Omental fat pad (tissue), 4 donors: ENCODE results near the gene MUC2. TPM values are rescaled to one million over a fixed set of nuclear protein-coding genes. Genes with fewer than 3 reads are reported as not detected.

Source experiments
- ATAC-seq: fragments of 150-250 bp; one replicate; pipeline ENCODE4 v1.9.1; 2016; ENCODE audit warnings: mild to moderate bottlenecking, moderate library complexity; ENCODE audit not compliant: low FRiP score
- DNase-seq: peaks from one replicate; pipeline ENCODE4 v3.0.0-alpha.2; 2019; ENCODE audit warnings: low spot score
- CTCF ChIP-seq, 3 donors: fragments of 450-650 bp; IDR thresholded peaks; one replicate each; pipeline ENCODE4 v1.5.1; 2016 to 2017; ENCODE audit warnings: antibody characterized with exemption in 3 of 3, mild to moderate bottlenecking in 3 of 3, moderate library complexity in 2 of 3
- total RNA-seq, 4 donors: library from RNA; depleted of rRNA; stranded (reverse); fragments of >200 nt; gene quantifications; one replicate each; pipeline ENCODE4 v1.1.0, GENCODE V29; 2016

The MUC2 gene
- total RNA-seq, 4 donors from 2014 or later, result not detected

GRCh38 chr11:1033016-1033798, 41.5 kb upstream of the MUC2 start:
- DNase-seq, result no peak

GRCh38 chr11:1034001-1034400, 40.7 kb upstream of the MUC2 start:
- no peak for TF ChIP-seq CTCF (IDR thresholded peaks at IDR 0.05)
- no peak for DNase-seq

More at GRCh38 chr11:1033016-1033798, 41.5 kb upstream of the MUC2 start:
- no peak for ATAC-seq
- TF ChIP-seq CTCF (IDR thresholded peaks at IDR 0.05), result no peak

GRCh38 chr11:1034456-1035295, 40.0 kb upstream of the MUC2 start:
- no peak for TF ChIP-seq CTCF (IDR thresholded peaks at IDR 0.05)
- ATAC-seq (no peak), DNase-seq (no peak)

More at GRCh38 chr11:1034001-1034400, 40.7 kb upstream of the MUC2 start:
- ATAC-seq, result no peak

- DNase-seq (no peak), ATAC-seq (no peak)
- TF ChIP-seq CTCF (IDR thresholded peaks at IDR 0.05), result no peak
Measured at GRCh38 chr11:1035577-1036283, 38.9 kb upstream of the MUC2 start.

- DNase-seq (no peak), ATAC-seq (no peak)
- no peak for TF ChIP-seq CTCF (IDR thresholded peaks at IDR 0.05)
Measured at GRCh38 chr11:1036303-1036923, 38.3 kb upstream of the MUC2 start, which contains the start of gene MUC6. Gene MUC6 (minus strand): TSS chr11:1036718. CDS start chr11:1036655, 63 bp downstream.

- ATAC-seq (no peak), DNase-seq (no peak)
- TF ChIP-seq CTCF (IDR thresholded peaks at IDR 0.05), result no peak
Measured at GRCh38 chr11:1036931-1037330, 37.7 kb upstream of the MUC2 start.
